HepG2 (cell line): ENCODE data around the gene PLCB1. TPM values are rescaled to one million over a fixed set of nuclear protein-coding genes. Genes with fewer than 3 reads are reported as not detected.

ENCODE experiments used
- CENPX ChIP-seq: sonication (generic); formaldehyde crosslinking; IDR thresholded peaks from 2 replicates; pipeline ENCODE4 v1.9.0; 2021; ENCODE audit warnings: mild to moderate bottlenecking, missing genetic modification reagents, moderate library complexity
- CSRNP2 ChIP-seq: sonication (generic); formaldehyde crosslinking; conservative IDR thresholded peaks from 2 replicates; pipeline ENCODE4 v1.8.0; 2022; ENCODE audit warnings: low read depth, missing genetic modification reagents
- HMGXB4 ChIP-seq, 2 experiments: sonication (generic) in 1 of 2; formaldehyde crosslinking in 1 of 2; IDR thresholded peaks; 2 replicates each; pipeline versions ENCODE4 v1.4.0 to v1.6.1; 2018 to 2020; ENCODE audit warnings: missing genetic modification reagents in 2 of 2, borderline replicate concordance in 1 of 2, low read depth in 1 of 2, mild to moderate bottlenecking in 1 of 2, missing biosample characterization in 1 of 2
- HOXA7 ChIP-seq: sonication (generic); formaldehyde crosslinking; IDR thresholded peaks from 2 replicates; pipeline ENCODE4 v1.8.1; 2022; ENCODE audit warnings: mild to moderate bottlenecking, missing genetic modification reagents, moderate library complexity
- ZHX2 ChIP-seq, 2 experiments: sonication (generic) in 1 of 2; formaldehyde crosslinking in 1 of 2; IDR thresholded peaks; 2 replicates each; pipeline versions ENCODE4 v1.6.1 to v1.9.0; 2014 to 2022; ENCODE audit warnings: antibody characterized with exemption in 1 of 2, borderline replicate concordance in 1 of 2, inconsistent platforms in 1 of 2, low read depth in 1 of 2, missing genetic modification reagents in 1 of 2
- ZNF101 ChIP-seq: sonication (generic); formaldehyde crosslinking; IDR thresholded peaks from 2 replicates; pipeline ENCODE4 v1.4.0; 2020; ENCODE audit warnings: mild to moderate bottlenecking, low read depth, missing genetic modification reagents, borderline replicate concordance
- ZNF580 ChIP-seq: IDR thresholded peaks from 2 replicates; pipeline ENCODE4 v1.6.1; 2016; ENCODE audit warnings: low read depth, borderline replicate concordance
- ZNF7 ChIP-seq: IDR thresholded peaks from 2 replicates; pipeline ENCODE4 v1.6.1; 2016; ENCODE audit warnings: missing biosample characterization, missing genetic modification reagents
- ZSCAN21 ChIP-seq: sonication (generic); formaldehyde crosslinking; IDR thresholded peaks from 2 replicates; pipeline ENCODE4 v1.8.0; 2022; ENCODE audit warnings: mild to moderate bottlenecking, missing genetic modification reagents, moderate library complexity, borderline replicate concordance
- polyA plus RNA-seq, 8 experiments: library from polyadenylated mRNA; depleted of rRNA in 3 of 8; stranded (reverse) in 7 of 8; unstranded in 1 of 8; fragments of >200 nt; fragmentation: Illumina TruSeq in 4 of 8; extraction: Trizol in 4 of 8; gene quantifications; 2 replicates each; pipeline versions ENCODE4 v1.2.1 to v1.2.3, GENCODE V29; 2011 to 2016; ENCODE audit warnings: low read depth in 4 of 8, missing spikeins in 1 of 8, mixed read lengths in 1 of 8; ENCODE audit not compliant: insufficient read depth in 1 of 8
- total RNA-seq, 5 experiments: library from RNA; depleted of rRNA; stranded (reverse); fragments of >200 nt; fragmentation: Illumina TruSeq; extraction: Trizol; gene quantifications; 2 replicates each; pipeline ENCODE4 v1.2.3, GENCODE V29; 2016; ENCODE audit warnings: low read depth in 1 of 5
- TF ChIP-seq, protein P1 (sequence below): sonication (generic); formaldehyde crosslinking; conservative IDR thresholded peaks from 2 replicates; pipeline ENCODE4 v1.5.0; 2020; ENCODE audit warnings: missing genetic modification reagents
- TF ChIP-seq, protein P2 (sequence below): sonication (generic); formaldehyde crosslinking; IDR thresholded peaks from 2 replicates; pipeline ENCODE4 v1.8.0; 2022; ENCODE audit warnings: mild to moderate bottlenecking, missing genetic modification reagents, borderline replicate concordance
- TF ChIP-seq, protein P3 (sequence below): sonication (generic); formaldehyde crosslinking; IDR thresholded peaks from 2 replicates; pipeline ENCODE4 v1.9.0; 2021; ENCODE audit warnings: missing genetic modification reagents, borderline replicate concordance

Gene PLCB1
- total and polyA plus RNA-seq, 2 of the 13 experiments (the other 11 are each of a cell fraction or from before 2014, with no cell fraction given) = 42.4 to 55.9 TPM

- no peak for TF ChIP-seq ZHX2 (IDR thresholded peaks at IDR 0.05; ENCODE audit: low read depth)
- no peak for TF ChIP-seq ZHX2 (CRISPR knock-in tag; IDR thresholded peaks at IDR 0.05; ENCODE audit: borderline replicate concordance)
- no peak for TF ChIP-seq ZSCAN21
- no peak for TF ChIP-seq HOXA7 (CRISPR knock-in tag)
- TF ChIP-seq HMGXB4 (CRISPR knock-in tag; IDR thresholded peaks at IDR 0.05; ENCODE audit: borderline replicate concordance in 1 of 2, low read depth in 1 of 2) = peak; percentile 19 to 65; a peak in 1 of 4 replicates
- no peak for TF ChIP-seq ZNF7 (CRISPR knock-in tag)
- TF ChIP-seq, protein P1, sequence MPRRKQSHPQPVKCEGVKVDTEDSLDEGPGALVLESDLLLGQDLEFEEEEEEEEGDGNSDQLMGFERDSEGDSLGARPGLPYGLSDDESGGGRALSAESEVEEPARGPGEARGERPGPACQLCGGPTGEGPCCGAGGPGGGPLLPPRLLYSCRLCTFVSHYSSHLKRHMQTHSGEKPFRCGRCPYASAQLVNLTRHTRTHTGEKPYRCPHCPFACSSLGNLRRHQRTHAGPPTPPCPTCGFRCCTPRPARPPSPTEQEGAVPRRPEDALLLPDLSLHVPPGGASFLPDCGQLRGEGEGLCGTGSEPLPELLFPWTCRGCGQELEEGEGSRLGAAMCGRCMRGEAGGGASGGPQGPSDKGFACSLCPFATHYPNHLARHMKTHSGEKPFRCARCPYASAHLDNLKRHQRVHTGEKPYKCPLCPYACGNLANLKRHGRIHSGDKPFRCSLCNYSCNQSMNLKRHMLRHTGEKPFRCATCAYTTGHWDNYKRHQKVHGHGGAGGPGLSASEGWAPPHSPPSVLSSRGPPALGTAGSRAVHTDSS (CRISPR knock-in tag) = no peak
- TF ChIP-seq ZNF580 (CRISPR knock-in tag) = no peak
- TF ChIP-seq, protein P2, sequence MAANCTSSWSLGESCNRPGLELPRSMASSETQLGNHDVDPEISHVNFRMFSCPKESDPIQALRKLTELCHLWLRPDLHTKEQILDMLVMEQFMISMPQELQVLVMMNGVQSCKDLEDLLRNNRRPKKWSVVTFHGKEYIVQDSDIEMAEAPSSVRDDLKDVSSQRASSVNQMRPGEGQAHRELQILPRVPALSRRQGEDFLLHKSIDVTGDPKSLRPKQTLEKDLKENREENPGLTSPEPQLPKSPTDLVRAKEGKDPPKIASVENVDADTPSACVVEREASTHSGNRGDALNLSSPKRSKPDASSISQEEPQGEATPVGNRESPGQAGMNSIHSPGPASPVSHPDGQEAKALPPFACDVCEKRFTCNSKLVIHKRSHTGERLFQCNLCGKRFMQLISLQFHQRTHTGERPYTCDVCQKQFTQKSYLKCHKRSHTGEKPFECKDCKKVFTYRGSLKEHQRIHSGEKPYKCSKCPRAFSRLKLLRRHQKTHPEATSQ = no peak
- TF ChIP-seq CENPX (CRISPR knock-in tag) = no peak
- no peak for TF ChIP-seq CSRNP2
- TF ChIP-seq, protein P3, sequence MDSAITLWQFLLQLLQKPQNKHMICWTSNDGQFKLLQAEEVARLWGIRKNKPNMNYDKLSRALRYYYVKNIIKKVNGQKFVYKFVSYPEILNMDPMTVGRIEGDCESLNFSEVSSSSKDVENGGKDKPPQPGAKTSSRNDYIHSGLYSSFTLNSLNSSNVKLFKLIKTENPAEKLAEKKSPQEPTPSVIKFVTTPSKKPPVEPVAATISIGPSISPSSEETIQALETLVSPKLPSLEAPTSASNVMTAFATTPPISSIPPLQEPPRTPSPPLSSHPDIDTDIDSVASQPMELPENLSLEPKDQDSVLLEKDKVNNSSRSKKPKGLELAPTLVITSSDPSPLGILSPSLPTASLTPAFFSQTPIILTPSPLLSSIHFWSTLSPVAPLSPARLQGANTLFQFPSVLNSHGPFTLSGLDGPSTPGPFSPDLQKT = no peak
- TF ChIP-seq ZNF101 (CRISPR knock-in tag) = no peak
Observed at GRCh38 chr20:8853805-8854338, 721.8 kb downstream of the PLCB1 start (continued).
